GM19372 (cell line): ENCODE results near the gene OTUB2.

Experiments used
- ATAC-seq: cut with Tn5 transposase; IDR thresholded peaks from one replicate; pipeline ENCODE4 v1.9.1; 2021; ENCODE audit warnings: mild to moderate bottlenecking, low read depth, moderate library complexity; ENCODE audit not compliant: unreplicated experiment

The OTUB2 gene

DNA sequence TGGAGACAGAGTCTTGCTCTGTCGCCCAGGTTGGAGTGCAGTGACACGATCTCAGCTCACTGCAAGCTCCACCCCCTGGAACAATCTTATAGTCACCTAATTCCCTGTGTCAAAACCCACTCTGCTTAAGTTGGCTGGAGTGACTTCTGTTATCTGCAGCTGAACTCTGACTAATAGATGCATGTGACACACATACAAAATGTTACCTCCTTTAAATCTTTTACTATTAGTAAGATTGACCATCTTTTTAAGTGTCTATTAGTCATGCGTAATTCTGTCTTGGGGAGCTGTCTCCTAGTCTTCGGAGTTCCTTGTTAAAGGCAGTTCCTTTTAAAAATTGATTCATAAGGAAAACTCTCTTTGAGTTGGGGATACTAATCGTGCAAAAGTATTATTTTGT is 62.4 kb downstream of the OTUB2 start:
- no peak for ATAC-seq

DNA sequence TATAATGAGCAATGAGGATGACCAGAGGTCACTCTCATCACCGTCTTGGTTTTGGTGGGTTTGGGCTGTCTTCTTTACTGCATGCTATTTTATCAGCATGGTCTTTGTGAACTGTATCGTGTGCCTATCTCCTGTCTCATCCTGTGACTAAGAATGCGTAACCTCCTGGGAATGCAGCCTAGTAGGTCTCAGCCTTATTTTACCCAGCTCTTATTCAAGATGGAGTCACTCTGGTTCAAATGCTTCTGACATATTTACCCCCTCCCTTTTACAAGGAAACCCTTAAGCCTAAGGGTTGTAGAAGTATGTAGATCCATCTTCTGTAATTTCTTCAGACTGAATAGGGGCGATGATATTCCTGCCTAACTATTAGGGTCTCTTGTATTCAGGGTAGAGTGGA is 63.3 kb downstream of the OTUB2 start:
- no peak for ATAC-seq

DNA sequence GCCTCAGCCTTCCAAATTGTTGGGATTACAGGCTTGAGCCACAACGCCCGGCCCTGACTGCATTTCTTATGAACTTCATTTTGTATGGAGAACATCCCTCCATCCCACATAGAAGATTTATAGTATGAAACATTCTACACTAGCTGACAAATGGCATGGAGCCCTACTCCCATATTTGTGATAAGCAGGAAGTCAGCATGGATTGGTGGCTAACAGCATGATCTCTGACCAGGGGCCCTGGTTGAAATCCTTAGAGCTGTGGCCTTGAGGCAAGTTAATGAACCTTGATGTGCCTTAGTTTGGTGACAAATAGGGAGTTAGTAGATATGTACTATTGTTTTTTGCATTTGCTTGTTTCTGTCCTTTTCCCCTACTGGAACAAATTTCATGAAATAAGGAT is 67.3 kb downstream of the OTUB2 start:
- no peak for ATAC-seq

DNA sequence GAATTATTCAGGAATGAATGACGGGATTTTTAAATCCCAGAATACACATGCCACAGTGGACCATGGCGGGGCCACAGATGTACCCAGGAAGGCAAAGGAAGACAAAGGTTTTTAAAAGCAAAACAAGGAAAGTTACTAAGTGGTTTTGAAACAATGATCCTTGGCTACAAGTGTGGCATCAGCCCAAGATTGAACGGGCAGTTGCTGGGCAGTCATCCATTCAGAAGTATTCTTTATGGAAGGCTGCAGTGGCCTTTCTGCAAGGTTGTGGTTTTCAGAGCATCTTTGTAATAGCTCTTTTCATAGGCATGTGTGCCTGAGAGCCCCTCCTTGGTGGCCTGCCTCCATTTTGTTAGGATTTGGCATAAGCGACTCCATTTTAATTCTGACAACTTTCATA is 71.0 kb downstream of the OTUB2 start:
- no peak for ATAC-seq
